ENCODE results near the gene ABL1. TPM values are rescaled to one million over a fixed set of nuclear protein-coding genes. Genes with fewer than 3 reads are reported as not detected.

The ABL1 gene
- total RNA-seq, 1 donor from 2014 or later, result 90.6 TPM

GRCh38 chr9:130913599-130914416 lies 78.8 kb downstream of the ABL1 start:
- no peak for DNase-seq (ENCODE audit: extremely low read depth, low read depth, low spot score)

DNA sequence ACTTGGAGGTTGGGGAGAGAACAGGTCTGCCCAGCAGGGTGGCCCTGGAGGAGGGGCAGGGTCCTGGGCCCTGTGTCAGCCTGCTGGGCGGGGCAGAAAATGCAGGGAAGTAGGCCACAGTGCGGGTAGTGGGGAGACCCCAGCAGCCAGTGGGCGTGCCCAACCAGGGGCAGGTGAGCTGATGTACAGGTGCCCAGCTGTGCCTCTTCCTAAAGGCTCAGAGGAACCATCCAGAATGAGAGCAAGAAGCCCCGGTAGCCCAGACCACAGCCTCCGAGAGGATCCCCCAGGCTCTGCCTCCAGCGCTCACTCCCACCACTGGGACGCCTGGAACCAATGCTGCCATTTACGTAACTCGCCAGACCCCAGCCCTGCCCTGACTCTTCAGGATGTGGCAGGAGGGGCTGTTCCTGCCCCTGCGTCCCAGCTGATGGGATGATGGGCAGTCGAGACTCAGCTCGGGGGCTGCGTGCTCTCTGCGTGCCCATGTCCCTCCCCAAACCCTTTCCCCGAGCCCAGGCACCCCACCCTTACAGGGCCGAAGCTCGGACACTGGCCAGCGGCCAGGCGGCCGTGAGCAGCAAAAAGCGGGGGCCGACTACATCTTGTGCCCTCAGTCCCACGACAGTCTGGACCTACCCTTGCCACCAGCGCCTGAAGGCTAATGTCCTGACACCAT lies 79.5 kb downstream of the ABL1 start:
- DNase-seq (ENCODE audit: extremely low read depth, low read depth, low spot score), result no peak

DNA sequence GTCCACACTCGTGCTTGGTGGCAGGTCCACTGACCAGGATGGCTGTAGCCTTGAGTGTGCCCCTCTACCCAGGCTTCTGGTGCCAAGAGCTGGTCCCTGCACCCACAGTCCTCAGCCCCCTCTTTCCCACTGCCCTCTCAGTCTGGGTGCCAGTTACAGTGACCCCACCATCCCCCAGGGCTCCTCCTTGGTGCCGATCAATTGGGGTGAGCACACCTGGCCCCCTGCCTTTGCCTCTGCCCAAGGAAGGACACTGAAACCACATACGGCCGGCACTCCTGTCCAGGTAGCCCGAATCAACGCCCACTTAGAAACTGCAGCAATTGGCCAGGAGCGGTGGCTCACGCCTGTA lies 80.0 kb downstream of the ABL1 start:
- no peak for DNase-seq (ENCODE audit: extremely low read depth, low read depth, low spot score)

DNA sequence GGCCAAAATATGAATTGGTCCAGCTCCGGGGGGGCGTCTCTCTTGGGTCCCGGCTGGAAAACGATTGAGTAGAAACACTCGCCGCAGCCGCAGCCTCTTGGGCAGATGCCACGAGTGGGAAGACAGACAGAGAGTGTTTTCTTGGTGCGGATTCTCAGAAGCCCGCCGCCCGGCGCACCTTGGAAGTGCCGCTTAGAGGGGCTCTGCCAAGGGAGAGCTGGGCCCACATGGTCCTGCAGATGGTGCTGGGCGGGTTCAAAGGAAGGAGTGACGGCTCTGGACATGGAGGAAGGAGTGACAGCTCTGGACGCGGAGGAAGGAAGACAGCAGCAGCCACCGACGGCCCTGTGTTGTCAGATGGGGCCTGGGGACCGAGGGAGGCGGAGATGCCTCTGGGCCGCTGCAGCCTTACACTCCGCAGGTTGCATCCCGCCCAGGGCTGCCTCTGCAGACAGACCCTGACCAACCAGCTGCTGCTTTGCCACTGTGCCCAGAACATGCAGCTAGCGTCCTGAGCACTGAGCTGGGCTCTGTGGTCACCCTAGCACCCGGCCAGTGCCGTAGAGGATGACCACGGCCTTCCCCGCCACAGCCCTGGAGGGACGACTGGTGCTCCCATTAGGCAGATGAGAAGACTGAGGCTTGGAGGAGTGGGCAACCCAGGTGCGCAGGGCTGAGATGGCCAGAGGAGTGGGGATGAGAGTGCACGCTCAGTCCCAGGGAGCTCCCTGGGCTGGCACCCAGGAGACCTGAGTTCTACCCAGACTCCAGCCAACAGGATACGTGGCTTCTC lies 82.3 kb downstream of the ABL1 start:
- no peak for DNase-seq (ENCODE audit: extremely low read depth, low read depth, low spot score)

DNA sequence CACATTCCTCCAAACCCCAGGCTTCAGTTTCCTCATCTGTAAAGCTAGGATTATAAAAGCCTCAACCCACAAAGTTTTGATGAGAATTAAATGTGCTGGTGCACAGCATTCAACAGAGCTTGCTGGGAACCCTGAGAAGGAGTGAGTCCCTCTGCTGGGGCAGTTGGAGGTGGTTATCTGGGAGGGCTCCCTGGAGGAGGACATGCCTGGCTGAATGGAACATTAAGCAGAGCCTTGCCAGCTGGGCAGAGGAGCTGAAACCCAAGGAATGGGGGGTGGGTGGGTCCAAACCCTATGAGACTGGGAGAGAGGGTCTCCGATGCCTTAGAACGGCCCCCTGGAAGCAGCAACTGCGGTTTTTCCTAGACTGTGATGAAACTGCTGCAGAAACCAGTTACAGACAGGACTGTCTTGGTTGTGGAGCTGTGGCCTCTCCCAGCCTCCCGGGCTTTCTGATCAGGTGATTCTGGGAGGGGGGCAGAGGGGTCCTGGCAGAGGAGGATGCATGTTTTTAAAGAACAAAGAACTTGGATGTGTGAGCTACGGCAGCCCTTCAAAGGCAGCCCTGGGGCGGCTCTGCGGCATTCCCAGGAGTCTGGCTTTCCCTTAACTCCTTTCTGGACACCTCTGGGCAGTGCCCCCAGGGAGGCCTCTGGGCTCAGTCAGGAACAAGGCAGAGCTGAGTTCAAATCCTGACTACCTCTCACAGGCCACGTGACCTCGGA lies 83.2 kb downstream of the ABL1 start:
- DNase-seq (ENCODE audit: extremely low read depth, low read depth, low spot score), result no peak

- DNase-seq (ENCODE audit: extremely low read depth, low read depth, low spot score), result no peak
Observed at GRCh38 chr9:130918826-130919558, 83.9 kb downstream of the ABL1 start.

DNA sequence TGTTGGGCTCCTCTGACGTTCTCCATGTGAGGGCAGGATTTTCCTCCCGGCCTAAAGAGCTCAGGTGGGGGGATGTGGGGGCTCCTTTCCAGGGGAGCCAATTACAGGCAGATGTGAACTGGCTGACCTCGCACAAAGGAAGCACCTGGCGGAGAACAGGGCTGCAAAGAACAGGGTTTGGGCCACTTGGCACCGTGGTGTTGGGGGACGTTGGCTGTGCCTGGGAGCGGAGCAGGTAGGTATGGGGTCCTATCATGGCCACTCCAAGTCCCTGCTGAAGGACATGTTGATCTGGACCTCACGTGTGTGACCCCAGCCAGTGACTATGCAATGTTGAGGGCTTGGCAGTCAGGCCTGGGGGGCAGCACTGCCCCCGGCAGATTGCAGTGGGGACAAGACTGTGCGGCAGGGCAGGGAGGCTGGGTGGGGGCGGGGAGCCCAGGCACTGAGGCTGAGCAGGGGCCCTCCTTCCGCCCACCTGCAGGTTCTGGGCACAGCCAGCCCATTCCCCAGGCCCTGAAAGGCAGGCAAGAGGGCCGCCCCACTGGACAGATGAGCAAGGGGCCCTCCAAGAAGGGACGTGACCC lies 84.6 kb downstream of the ABL1 start:
- no peak for DNase-seq (ENCODE audit: extremely low read depth, low read depth, low spot score)

- no peak for DNase-seq (ENCODE audit: extremely low read depth, low read depth, low spot score)
Observed at GRCh38 chr9:130920233-130920632, 85.2 kb downstream of the ABL1 start.

GRCh38 chr9:130920762-130921299 lies 85.8 kb downstream of the ABL1 start:
- DNase-seq (ENCODE audit: extremely low read depth, low read depth, low spot score), result no peak

DNA sequence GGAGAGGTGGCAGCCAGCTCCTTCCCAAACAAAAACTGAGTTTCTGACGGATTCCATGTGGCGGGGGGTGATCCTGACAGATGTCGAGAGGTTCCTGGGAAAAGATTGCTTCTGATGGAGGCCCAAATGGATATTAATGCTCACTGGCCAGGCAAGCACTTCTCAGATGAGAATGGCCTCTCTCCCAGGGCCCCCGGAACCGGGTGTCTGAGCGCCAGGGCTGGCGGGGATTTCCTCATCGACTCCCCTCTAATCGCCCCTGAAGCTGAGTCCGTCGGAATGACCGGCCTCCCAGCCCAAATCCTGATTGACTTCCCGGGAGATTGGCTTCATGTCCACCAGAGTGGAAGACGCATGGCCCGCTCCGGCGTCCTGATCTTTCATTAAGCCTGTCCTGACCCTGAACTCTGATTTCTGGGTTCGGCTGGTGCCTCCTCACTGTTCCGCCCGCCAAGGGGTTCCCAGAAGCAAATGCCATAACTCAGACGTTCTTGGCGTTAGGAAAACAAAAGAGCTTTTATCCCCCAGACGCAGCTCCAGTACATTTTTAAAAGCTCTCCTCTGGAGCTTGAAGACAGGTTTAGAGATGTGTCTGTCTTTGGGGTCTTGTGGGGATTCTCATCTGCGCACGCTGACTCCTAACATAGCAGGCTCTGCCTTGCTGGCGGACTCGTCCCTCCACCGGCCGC lies 86.4 kb downstream of the ABL1 start:
- no peak for DNase-seq (ENCODE audit: extremely low read depth, low read depth, low spot score)

GRCh38 chr9:130921989-130922892 lies 87.2 kb downstream of the ABL1 start:
- DNase-seq (ENCODE audit: extremely low read depth, low read depth, low spot score), result no peak

- no peak for DNase-seq (ENCODE audit: extremely low read depth, low read depth, low spot score)
Observed at GRCh38 chr9:130922893-130923610, 88.0 kb downstream of the ABL1 start.

- DNase-seq (ENCODE audit: extremely low read depth, low read depth, low spot score), result no peak
Observed at GRCh38 chr9:130923611-130924447, 88.8 kb downstream of the ABL1 start.

DNA sequence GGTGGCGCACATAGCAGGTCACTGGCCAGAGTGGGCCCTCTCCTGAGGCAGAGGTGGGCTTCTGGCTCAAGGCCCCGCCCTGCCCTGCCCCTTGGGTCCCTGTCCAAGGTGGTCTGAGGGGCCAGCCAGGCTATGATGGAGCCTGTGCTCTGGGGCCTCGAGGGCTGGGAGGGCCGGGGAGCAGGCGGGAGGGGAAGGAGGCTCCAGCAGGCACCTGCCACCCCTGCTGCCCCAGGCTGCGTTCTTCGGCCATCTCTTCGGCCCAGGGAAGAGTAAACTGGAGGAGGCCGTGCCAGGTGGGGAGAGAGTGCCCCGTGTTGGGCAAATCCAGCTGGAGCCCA lies 89.4 kb downstream of the ABL1 start:
- DNase-seq (ENCODE audit: extremely low read depth, low read depth, low spot score), result no peak

- no peak for DNase-seq (ENCODE audit: extremely low read depth, low read depth, low spot score)
Observed at GRCh38 chr9:130925050-130925678, 90.1 kb downstream of the ABL1 start.

DNA sequence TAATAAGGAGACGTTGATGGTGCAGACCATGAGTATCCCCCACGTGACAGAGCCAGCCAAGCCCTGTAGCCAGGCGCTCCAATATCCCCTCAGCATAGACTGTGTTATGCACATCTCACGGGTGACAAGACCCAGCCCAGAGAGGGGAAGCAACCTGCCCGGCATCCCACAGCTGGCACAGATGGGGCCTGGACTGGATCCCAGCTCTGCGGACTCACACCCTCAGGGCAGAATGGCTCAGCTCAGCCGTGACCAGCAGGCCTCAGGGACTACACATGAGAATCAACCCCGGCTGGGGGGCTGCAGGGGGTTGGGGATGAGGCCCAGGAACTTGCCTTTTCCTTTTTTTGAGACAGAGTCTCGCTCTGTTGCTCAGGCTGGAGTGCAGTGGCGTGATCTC lies 92.3 kb downstream of the ABL1 start:
- no peak for DNase-seq (ENCODE audit: extremely low read depth, low read depth, low spot score)

All from glomerular endothelial cell (primary cell).